GM21717 (cell line): ENCODE results near the gene PITX3.
"Not testable (repeated sequence)": the region's sequence is repeated elsewhere in the genome, so short reads cannot be mapped to it uniquely, and the experiment has no call there.

Source experiments
- ATAC-seq: cut with Tn5 transposase; IDR thresholded peaks from one replicate; pipeline ENCODE4 v1.9.1; 2021; ENCODE audit warnings: mild to moderate bottlenecking, moderate library complexity; ENCODE audit not compliant: unreplicated experiment

PITX3 gene

GRCh38 chr10:102261196-102261595 is 19.9 kb upstream of the PITX3 start:
- no peak for ATAC-seq

GRCh38 chr10:102255404-102255803 is 14.1 kb upstream of the PITX3 start:
- ATAC-seq = no peak

GRCh38 chr10:102254426-102254825 is 13.1 kb upstream of the PITX3 start:
- no peak for ATAC-seq

DNA sequence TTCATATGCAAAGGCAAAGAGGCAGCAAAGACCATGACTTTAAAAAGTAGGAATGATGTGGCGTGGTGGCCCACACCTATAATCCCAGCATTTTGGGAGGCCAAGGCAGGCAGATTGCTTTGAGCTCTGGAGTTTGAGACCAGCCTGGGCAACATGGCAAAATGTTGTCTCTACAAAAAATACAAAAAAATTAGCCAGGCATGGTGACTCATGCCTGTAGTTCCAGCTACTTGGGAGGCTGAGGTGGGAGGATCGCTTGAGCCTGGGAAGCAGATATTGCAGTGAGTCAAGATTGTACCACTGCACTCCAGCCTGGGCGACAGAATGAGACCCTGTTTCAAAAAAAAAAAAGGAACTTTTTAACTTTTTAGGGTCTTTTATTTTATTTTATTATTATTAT is 11.2 kb upstream of the PITX3 start:
- ATAC-seq = not testable (repeated sequence)

DNA sequence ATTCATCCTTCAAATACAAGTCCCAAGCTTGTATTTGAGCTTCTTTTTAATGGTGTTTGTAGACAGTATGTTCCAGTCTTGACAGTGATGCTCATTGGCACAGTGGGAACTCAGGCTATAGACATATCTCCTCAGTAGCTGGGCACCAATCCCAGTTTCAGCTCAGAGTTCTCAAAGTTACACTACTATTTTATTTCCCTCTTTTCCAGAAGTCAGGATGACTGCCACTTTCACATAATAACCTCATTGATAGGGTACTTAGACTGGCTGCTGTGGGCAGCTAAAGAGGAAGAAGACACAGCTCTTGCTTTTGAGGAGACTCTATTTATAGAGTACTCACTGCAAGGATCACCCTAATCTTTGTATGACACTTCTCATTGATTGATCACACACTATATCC is 6.4 kb upstream of the PITX3 start:
- ATAC-seq = no peak

DNA sequence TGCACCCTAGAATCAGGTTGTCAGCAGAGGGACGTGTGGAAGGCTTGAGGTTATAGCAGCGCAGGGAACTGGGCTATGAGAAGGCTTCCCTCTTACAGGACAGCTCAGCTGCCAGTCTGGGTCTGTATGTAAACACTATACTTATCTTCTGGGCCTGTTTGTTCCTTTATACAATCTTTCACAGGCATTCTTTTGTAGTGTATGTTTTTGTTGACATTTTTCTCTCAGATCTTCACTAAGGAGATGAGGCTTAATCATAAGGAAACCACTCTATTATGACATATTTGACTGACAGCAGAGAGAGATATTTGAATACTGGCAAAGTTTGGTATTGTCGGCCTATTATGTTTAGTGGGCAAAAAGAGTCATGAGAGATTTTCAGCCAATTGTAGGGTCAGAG is 4.9 kb upstream of the PITX3 start:
- ATAC-seq = no peak

GRCh38 chr10:102245932-102246251 is 4.6 kb upstream of the PITX3 start:
- no peak for ATAC-seq

DNA sequence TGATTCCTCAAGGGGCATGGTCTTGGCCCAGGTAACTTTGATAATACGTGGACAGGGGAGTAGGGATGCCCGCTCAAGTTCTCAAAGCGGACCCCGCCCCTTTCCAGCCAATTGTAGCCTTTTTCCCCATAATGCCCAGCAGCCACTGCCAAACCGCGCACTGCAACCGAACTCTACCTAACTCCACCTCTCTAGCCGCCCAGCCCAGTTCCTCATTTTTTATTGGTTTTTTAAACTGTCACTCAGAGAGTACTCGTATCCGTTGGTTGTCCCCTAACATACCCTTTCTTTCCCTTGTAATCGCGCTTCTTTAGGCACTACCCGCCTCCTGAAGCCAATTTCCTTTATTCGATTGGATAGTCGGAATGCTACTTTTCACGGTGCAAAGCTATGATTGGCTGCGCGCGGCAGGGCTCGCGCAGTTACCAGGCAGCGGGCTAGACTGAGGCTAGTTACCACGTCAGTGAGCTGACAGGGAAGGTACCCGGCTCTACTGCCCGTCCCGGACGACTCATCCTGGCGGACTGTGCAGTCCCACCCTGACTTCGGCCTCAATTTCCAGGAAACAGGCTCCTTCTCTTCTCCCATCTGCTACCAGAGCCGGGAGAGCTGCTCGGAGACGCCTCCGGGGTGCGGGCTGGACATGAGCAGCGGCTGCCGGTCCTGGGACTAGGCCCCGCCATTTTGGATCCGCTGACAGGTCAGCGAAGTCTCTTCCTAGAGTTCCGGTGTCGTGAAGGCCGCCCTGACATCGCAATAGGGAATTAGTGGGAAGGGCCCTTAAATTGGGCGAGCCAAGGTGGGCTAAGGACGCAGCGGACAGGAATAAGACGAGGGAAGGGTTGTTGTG is 4.0 kb upstream of the PITX3 start, which contains the start of gene GBF1:
GBF1 (plus strand) TSS at position 451 of the 850 bp plus-strand sequence. CDS start 13,407 bp downstream, outside the sequence.
- ATAC-seq = peak; percentile 85

- no peak for ATAC-seq
Measured at GRCh38 chr10:102243309-102243708, 2.0 kb upstream of the PITX3 start.

GRCh38 chr10:102242118-102242485 is 790 bp upstream of the PITX3 start:
- ATAC-seq = no peak

DNA sequence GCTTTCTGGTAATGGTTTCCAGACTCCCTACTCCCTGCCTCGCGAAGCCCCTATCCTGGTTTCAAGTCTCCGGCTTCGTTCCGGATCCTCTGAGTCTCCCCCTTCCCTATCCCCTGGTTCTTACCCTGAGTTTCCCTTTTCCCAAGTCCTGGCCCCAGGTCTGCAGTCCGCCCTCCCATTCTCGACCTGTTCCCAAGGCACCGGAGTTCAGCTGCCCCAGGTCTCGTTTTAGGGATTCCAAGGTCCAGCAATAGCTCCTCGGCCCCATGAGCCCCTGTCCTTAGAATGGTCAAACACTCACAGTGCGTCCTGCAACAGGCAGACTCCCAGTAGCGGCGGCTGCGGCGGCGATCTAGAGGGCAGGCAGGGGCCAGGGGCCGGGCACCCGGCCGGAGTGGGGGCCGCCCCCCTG is 274 bp downstream of the PITX3 start:
- no peak for ATAC-seq

DNA sequence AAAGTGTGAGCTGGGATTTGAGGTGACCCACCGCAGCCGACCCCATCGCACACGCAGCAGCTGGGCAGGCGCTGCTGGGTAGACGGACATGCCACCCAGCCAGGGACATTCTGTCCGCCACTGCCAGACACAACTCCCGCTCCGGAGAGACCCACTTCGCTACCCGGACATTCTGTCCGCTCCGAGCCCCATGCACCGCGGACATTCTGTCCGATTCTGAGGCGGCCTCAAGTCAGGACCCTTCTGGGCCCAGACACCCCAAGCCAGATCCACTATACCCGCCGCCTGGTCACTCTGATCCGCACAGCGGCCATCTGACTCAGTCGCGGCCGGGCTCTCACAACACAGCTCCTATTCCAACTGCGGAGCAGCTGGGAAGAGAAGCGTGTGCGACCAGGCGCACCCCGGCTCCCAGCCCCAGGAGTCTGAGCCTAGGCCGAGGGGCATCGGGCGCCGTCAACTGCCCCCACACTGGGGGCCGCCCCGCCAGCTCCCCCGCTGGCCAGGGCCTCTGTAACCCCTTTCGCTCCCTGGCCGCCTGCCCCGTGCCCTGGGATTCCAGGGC is 763 bp downstream of the PITX3 start:
- no peak for ATAC-seq

- no peak for ATAC-seq
Measured at GRCh38 chr10:102237711-102238252, 3.5 kb downstream of the PITX3 start.

DNA sequence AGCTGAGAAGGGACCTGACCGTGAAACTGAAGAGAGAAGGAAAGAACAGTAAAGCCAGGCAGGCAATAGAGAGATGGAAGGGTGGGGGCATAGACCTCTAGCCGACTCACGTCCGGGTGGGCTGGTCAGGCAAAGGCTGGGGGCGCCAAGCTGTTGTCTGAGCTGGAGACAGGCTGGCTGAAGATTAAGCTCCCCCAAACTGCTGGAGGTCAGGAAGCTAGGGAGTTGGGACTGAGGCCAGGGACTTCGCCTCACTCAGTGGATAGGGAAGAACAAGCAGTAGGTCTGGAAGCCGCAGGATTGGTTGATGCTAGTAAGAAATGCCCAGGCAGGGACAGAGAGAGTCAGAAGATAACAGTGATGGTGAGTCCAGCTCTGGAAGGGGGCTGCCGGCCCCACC is 5.3 kb downstream of the PITX3 start:
- ATAC-seq = no peak

GRCh38 chr10:102235598-102235920 is 5.8 kb downstream of the PITX3 start:
- no peak for ATAC-seq

GRCh38 chr10:102234888-102235597 is 6.3 kb downstream of the PITX3 start:
- no peak for ATAC-seq

DNA sequence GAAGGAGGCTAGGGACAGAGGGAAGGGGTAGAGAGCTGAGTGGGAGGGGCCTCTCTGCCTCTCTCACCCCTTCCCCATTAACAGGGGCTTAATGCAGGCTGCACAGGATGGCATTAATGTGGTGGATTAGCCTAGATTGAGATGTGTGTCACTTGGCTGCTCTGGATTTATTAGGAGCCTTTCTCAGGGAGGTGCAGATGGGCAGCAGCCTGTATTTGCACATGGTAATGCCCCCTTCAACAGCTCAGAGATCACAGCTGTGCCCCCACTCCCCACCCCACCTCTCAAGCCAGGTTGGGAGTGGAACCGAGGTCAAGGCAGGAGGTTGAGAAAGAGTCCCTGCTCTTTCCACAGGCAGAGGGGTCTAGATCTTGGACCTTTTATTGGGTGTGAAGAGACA is 7.3 kb downstream of the PITX3 start:
- no peak for ATAC-seq

- ATAC-seq = no peak
Measured at GRCh38 chr10:102231357-102232318, 9.7 kb downstream of the PITX3 start.

DNA sequence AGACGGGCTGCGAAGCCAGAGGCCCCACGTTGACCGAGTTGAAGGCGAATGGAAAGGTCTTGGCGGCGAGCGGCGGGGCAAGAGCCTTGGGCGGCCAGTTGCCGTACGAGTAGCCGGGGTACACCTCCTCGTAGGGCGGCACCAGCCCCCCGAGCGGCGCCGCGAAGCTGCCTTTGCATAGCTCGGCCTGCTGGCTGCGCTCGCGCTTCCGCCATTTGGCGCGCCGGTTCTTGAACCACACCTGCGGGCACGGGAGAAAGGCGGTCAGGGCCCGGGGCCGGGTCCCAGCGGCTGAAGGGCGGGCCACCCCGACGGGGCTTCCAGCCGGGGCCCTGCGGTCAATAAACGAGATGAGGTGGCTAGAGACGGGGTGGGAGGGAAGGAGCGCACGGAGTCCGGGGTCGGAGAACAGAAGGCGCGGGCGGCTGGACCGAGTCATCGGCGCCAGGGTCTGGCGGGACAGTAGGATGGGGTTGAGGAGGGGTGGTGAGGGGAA is 10.4 kb downstream of the PITX3 start:
- ATAC-seq = no peak

GRCh38 chr10:102230264-102230860 is 10.9 kb downstream of the PITX3 start:
- ATAC-seq = no peak
